GM23248 (cell line): ENCODE results near the gene LSMEM2.

Experiments used
- EZH2 ChIP-seq: fragments of 200-600 bp; sonication (generic); IDR thresholded peaks from 2 replicates; pipeline ENCODE4 v1.6.1; 2018; ENCODE audit warnings: antibody characterized with exemption, mild to moderate bottlenecking; ENCODE audit not compliant: insufficient read depth, poor library complexity, severe bottlenecking
- EZH2phosphoT487 ChIP-seq: fragments of 200-600 bp; sonication (generic); IDR thresholded peaks from 2 replicates; pipeline ENCODE4 v1.6.1; 2018; ENCODE audit warnings: antibody characterized with exemption, moderate library complexity, mild to moderate bottlenecking, low read depth; ENCODE audit not compliant: insufficient read depth

GRCh38 chr3:50319181-50319893 lies 40.5 kb downstream of the LSMEM2 start:
- TF ChIP-seq EZH2 = no peak
- TF ChIP-seq EZH2phosphoT487 = no peak
